Activated CD4-positive, alpha-beta memory T cell treated with anti-CD3 and anti-CD28 coated beads, Interleukin-2, amount 10 ng/mL, durations not matched to agents 7 days and 5 days (primary cell): ENCODE results near the gene SYCP2. TPM values are rescaled to one million over a fixed set of nuclear protein-coding genes. Genes with fewer than 3 reads are reported as not detected.

Experiments used
- CTCF ChIA-PET: fragments of 350-600 bp; sonication (Branson Sonifier 250); formaldehyde crosslinking; loops from one replicate; lab custom pipeline; 2021; ENCODE audit warnings: antibody characterized with exemption, inconsistent platforms; lab: Charles Lee
- POLR2A ChIA-PET: fragments of 350-600 bp; sonication (Branson Sonifier 250); formaldehyde crosslinking; loops from one replicate; lab custom pipeline; 2021; ENCODE audit warnings: antibody characterized with exemption; lab: Charles Lee
- DNase-seq: peaks from one replicate; pipeline ENCODE4 v3.0.0-alpha.2; 2020
- H3K27ac Mint-ChIP-seq: one replicate; pipeline ENCODE4 v1.8.0; 2021; ENCODE audit warnings: mild to moderate bottlenecking, mixed read lengths
- H3K27me3 Mint-ChIP-seq: one replicate; pipeline ENCODE4 v1.8.0; 2021; ENCODE audit warnings: mixed read lengths
- H3K36me3 Mint-ChIP-seq: one replicate; pipeline ENCODE4 v1.8.0; 2021; ENCODE audit warnings: low read depth, mixed read lengths
- H3K4me1 Mint-ChIP-seq: one replicate; pipeline ENCODE4 v1.8.0; 2021; ENCODE audit warnings: mixed read lengths
- H3K4me3 Mint-ChIP-seq: one replicate; pipeline ENCODE4 v1.8.0; 2021; ENCODE audit warnings: mild to moderate bottlenecking, mixed read lengths
- H3K9me3 Mint-ChIP-seq: one replicate; pipeline ENCODE4 v1.8.0; 2021; ENCODE audit warnings: mixed read lengths
- total RNA-seq, 2 experiments: library from RNA; stranded (reverse); gene quantifications; one replicate each; pipeline ENCODE4 v1.2.3, GENCODE V29; 2021

SYCP2 gene
- total RNA-seq, 2 experiments from 2014 or later: 5.4 to 7.9 TPM

GRCh38 chr20:59829786-59830664 is 103.4 kb downstream of the SYCP2 start:
- CTCF ChIA-PET: no interaction called here
- Mint-ChIP-seq H3K4me1 (no peaks in the 10 kb centered on the region), H3K9me3 (no peaks in the 10 kb centered on the region), H3K27ac (no peak overlapping the region), H3K36me3 (no peaks in the 10 kb centered on the region), H3K27me3 (peaks cover 2% of the 10 kb centered on the region), H3K4me3 (no peak overlapping the region)
- POLR2A ChIA-PET: no interaction called here
- DNase-seq: peak; percentile 12

DNA sequence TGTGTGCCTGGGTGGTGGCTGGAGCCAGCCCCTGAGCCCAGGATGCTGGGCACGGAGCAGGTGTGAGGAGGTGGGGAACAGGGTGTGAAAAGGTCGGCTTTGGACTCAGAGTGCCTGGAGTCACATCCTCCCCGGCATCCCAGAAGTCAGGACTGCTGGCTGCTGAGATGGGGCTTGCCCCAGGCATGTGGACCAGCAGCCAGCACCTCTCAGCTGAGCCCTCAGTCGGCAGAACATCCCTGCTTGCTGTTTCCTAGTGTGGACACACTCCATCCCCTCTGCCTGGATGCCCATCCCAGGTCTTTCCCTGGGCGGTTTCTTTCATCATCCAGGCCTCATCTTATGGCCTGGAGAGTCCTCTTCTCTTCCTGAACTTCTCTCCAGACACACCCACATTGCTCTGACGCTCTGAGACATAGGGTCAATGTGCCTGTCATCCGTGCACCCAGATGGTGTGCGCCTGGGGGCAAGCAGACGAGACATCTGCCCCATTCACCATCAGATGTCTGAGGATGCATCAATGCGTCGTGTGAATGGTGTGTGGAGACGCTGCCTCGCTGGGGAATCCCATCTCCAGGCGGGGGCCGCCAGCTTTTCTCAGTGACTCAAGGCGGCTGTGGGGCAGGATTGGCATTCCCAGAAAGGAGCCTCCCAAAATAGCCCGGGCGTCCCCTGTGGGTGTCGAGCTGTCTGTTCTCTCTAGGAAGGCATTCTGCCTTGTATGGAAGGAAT is 104.2 kb downstream of the SYCP2 start:
- ChIA-PET CTCF (no interaction called here), POLR2A (no interaction called here)
- no peaks in the 10 kb centered on the region for H3K4me1 Mint-ChIP-seq
- no peaks in the 10 kb centered on the region for H3K36me3 Mint-ChIP-seq
- H3K27ac Mint-ChIP-seq: no peak overlapping the region
- peaks cover 2% of the 10 kb centered on the region for H3K27me3 Mint-ChIP-seq
- no peaks in the 10 kb centered on the region for H3K9me3 Mint-ChIP-seq
- no peak overlapping the region for H3K4me3 Mint-ChIP-seq
- DNase-seq: peak; percentile 9

GRCh38 chr20:59828125-59829053 is 105.0 kb downstream of the SYCP2 start:
- Mint-ChIP-seq H3K4me3 (no peak overlapping the region), H3K36me3 (no peaks in the 10 kb centered on the region), H3K4me1 (no peaks in the 10 kb centered on the region), H3K27me3 (peaks cover 2% of the 10 kb centered on the region), H3K27ac (no peak overlapping the region), H3K9me3 (no peaks in the 10 kb centered on the region)
- POLR2A ChIA-PET: no interaction called here
- CTCF ChIA-PET: no interaction called here
- peak; percentile 11 for DNase-seq

DNA sequence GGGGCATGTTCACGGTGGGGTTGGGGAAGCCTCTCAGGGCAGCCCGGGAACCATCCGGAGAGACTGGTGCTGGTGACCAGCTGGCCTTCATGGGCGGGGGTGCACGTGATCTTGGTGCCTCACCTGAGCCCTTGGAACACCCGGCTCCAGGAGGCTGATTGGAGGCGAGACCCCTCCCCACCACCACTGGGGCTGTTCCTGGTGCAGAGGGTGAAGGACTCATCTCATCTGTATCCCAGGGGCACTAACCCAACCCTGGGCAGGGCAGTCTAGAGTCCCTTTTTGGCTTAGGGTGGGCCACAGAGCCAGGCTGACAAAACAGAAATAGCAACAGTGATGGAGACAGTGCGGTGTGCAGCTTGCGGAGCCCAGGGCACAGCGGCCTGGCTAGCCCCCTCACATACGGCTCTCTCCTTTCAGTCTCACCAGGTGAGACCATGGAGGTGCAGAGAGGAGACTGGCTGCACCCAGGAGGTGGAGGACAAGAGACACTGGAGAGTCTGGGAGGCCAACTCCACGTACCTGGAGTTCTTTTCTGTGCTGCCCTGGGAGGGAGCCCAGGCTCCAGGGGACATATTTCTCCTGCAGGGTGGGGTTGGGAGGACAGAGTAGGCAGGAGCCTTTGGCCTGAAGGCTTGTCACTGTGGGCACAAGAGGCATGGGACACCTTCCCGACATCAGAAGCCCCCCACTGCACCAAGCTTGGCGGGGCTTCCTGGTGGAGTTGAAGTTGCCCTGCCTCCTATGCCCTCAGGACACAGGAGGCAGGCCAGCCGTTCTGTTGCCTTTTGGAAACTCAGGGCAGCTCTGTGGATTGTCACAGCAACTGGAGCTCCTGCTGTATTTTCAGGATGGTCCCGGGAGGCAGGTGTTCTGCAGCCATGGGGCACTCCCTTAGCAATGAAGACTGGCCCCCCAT is 106.0 kb downstream of the SYCP2 start:
- H3K27me3 Mint-ChIP-seq: peaks cover 2% of the 10 kb centered on the region
- CTCF ChIA-PET: no interaction called here

DNA sequence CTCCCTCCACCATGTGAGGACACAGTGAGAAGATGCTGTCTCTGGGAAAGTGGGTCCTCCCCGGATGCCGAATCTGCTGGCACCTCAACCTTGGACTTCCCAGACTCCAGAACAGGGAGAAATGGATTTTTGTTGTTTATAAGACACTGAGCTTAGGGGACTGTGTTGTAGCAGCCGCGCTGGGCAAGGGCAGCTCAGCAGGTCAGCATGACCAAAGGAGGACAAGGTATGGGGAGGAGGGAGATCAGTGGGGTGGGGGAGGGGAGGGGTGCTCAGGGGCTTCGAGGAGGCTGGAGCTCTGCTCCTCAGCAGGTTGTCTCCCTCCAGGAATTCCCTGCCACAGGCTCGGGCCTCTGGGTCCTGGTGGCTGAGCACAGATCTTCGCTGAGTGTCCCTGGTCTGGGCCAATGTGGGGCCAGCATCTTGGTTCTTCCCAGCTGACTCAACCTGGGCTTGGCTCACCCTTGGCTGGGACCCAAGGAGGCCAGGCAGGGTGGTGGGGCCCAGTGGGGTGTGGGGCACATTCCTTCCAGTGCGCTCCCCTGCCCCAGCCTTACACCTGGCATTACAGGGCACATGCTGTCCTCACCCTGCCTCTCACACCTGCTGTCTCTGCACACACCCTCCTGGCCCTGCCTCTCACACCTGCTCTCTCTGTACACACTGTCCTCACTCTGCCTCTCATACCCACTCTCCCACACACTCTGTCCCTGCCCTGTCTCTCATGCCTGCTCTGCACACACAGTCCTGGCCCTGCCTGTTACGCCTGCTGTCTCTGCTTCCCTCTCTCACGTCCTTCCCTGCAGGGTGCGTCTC is 107.3 kb downstream of the SYCP2 start:
- peaks cover 2% of the 10 kb centered on the region for H3K27me3 Mint-ChIP-seq
- no peak overlapping the region for H3K27ac Mint-ChIP-seq
- no peak overlapping the region for H3K4me3 Mint-ChIP-seq
- CTCF ChIA-PET: no interaction called here
- peak; percentile 9 for DNase-seq
- no peaks in the 10 kb centered on the region for H3K9me3 Mint-ChIP-seq
- no peaks in the 10 kb centered on the region for H3K4me1 Mint-ChIP-seq
- POLR2A ChIA-PET: no interaction called here
- no peaks in the 10 kb centered on the region for H3K36me3 Mint-ChIP-seq

More for the DNA sequence above, 106.0 kb downstream of the SYCP2 start:
- Mint-ChIP-seq H3K9me3 (no peaks in the 10 kb centered on the region), H3K4me3 (no peak overlapping the region), H3K27ac (no peak overlapping the region), H3K4me1 (no peaks in the 10 kb centered on the region), H3K36me3 (no peaks in the 10 kb centered on the region)
- POLR2A ChIA-PET: no interaction called here
- peak; percentile 9 for DNase-seq

- POLR2A ChIA-PET: no interaction called here
- H3K9me3 Mint-ChIP-seq: no peaks in the 10 kb centered on the region
- H3K27ac Mint-ChIP-seq: no peak overlapping the region
- peak; percentile 8 for DNase-seq
- peaks cover 2% of the 10 kb centered on the region for H3K27me3 Mint-ChIP-seq
- CTCF ChIA-PET: no interaction called here
- no peaks in the 10 kb centered on the region for H3K4me1 Mint-ChIP-seq
- H3K4me3 Mint-ChIP-seq: no peak overlapping the region
- H3K36me3 Mint-ChIP-seq: no peaks in the 10 kb centered on the region
Measured at GRCh38 chr20:59825563-59825920, 107.9 kb downstream of the SYCP2 start.

- ChIA-PET CTCF (no interaction called here), POLR2A (no interaction called here)
- Mint-ChIP-seq H3K27ac (no peak overlapping the region), H3K27me3 (no peaks in the 10 kb centered on the region), H3K4me3 (no peak overlapping the region), H3K36me3 (no peaks in the 10 kb centered on the region), H3K4me1 (no peaks in the 10 kb centered on the region), H3K9me3 (no peaks in the 10 kb centered on the region)
- DNase-seq: peak; percentile 9
Measured at GRCh38 chr20:59824711-59825562, 108.5 kb downstream of the SYCP2 start.

DNA sequence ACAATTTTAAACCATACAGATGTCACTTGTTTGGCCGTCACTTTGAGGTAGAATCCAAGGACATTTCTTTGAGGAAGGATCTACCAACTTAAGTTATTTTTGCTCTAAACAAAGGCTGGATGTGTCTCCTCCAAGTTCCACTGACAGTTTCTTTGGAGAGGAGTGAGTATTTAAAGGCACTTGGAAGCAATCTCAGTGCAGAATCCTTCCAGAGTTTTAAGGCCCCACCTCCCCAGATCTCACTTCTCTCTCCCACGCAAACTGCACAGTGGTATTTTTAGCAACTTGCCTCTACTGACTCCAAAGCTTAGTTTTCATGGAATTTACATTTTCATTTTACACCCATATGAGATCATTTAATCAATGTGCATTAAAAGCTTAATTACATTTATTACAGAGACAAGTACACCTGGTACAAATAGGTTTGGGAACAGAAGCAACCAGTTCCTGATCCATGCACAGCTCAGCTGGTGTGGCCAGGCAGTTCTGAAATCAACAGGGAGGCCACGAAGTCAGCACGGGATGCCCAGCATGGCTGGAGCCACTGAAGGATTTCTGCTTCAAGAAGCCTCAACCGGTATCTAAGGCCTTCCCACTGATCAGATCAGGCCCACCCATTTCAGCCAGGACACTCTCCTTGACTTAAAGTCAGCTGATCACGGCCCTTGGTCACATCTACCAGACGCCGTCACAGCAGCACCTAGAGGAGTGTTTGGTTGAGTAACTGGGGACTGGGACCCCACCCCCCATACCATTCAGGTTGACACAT is 109.8 kb downstream of the SYCP2 start:
- ChIA-PET POLR2A (no interaction called here), CTCF (no interaction called here)
- Mint-ChIP-seq H3K36me3 (no peaks in the 10 kb centered on the region), H3K27ac (no peak overlapping the region), H3K4me1 (no peaks in the 10 kb centered on the region), H3K4me3 (no peak overlapping the region), H3K9me3 (no peaks in the 10 kb centered on the region), H3K27me3 (no peaks in the 10 kb centered on the region)
- peak; percentile 12 for DNase-seq

DNA sequence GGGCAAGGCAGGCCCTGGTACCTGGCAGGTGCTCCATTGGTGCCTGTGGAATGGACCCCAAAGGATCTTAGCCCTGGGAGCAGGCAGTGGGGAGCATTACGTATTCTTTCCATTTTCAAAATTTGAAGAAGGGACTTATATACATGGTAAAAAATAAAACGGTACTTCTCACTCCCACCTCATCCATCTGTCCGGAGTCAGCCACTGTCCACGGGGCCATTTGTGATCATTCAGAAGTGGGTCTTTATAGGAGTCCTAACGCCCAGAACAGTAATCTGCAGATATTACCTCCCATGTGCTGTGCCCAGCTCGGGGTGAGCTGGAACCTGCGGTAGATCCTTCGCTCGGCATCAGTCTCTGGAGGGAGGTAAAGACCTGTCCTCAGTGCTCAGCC is 110.4 kb downstream of the SYCP2 start:
- H3K27me3 Mint-ChIP-seq: no peaks in the 10 kb centered on the region
- H3K9me3 Mint-ChIP-seq: no peaks in the 10 kb centered on the region
- H3K4me3 Mint-ChIP-seq: no peak overlapping the region
- H3K27ac Mint-ChIP-seq: no peak overlapping the region
- ChIA-PET POLR2A (no interaction called here), CTCF (no interaction called here)
- H3K36me3 Mint-ChIP-seq: no peaks in the 10 kb centered on the region
- peak; percentile 9 for DNase-seq
- H3K4me1 Mint-ChIP-seq: no peaks in the 10 kb centered on the region

GRCh38 chr20:59822291-59823029 is 111.0 kb downstream of the SYCP2 start:
- ChIA-PET POLR2A (no interaction called here), CTCF (no interaction called here)
- no peaks in the 10 kb centered on the region for H3K9me3 Mint-ChIP-seq
- no peak overlapping the region for H3K4me3 Mint-ChIP-seq
- H3K27ac Mint-ChIP-seq: no peak overlapping the region
- H3K36me3 Mint-ChIP-seq: no peaks in the 10 kb centered on the region
- H3K4me1 Mint-ChIP-seq: no peaks in the 10 kb centered on the region
- H3K27me3 Mint-ChIP-seq: no peaks in the 10 kb centered on the region
- peak; percentile 15 for DNase-seq
